WTC11 (cell line): Measurements from ENCODE around the gene CTNNA2. TPM values are rescaled to one million over a fixed set of nuclear protein-coding genes. Genes with fewer than 3 reads are reported as not detected.

ENCODE experiments used
- ATAC-seq: fragments of 200-7000 bp; cut with Tn5 transposase; 2 replicates; pipeline ENCODE4 v1.10.0; 2021; ENCODE audit warnings: mild to moderate bottlenecking, moderate library complexity
- CTCF ChIA-PET: fragments of 300-600 bp; sonication (Branson Sonifier 250); formaldehyde crosslinking; loops from one replicate; lab custom pipeline; 2021; ENCODE audit warnings: antibody characterized with exemption; lab: Charles Lee
- POLR2A ChIA-PET: fragments of 350-600 bp; sonication (Branson Sonifier 250); formaldehyde crosslinking; loops from one replicate; lab custom pipeline; 2021; ENCODE audit warnings: antibody characterized with exemption; lab: Charles Lee
- DNase-seq: peaks from one replicate; pipeline ENCODE4 v3.0.0; 2021; ENCODE audit warnings: low spot score
- H3K27ac Mint-ChIP-seq: 2 replicates; pipeline ENCODE4 v1.8.0; 2021; ENCODE audit warnings: mixed read lengths
- H3K27me3 Mint-ChIP-seq: 2 replicates; pipeline ENCODE4 v1.8.0; 2021; ENCODE audit warnings: low read depth, mild to moderate bottlenecking, moderate library complexity, mixed read lengths
- H3K36me3 Mint-ChIP-seq: 2 replicates; pipeline ENCODE4 v1.8.0; 2021; ENCODE audit warnings: mixed read lengths
- H3K4me1 Mint-ChIP-seq: 2 replicates; pipeline ENCODE4 v1.8.0; 2022; ENCODE audit warnings: mixed read lengths
- H3K4me3 Mint-ChIP-seq: 2 replicates; pipeline ENCODE4 v1.8.0; 2021; ENCODE audit warnings: mild to moderate bottlenecking, moderate library complexity, mixed read lengths
- H3K9me3 Mint-ChIP-seq: 2 replicates; pipeline ENCODE4 v1.8.0; 2021; ENCODE audit warnings: mixed read lengths
- EMX1 ChIP-seq: fragments of 250-450 bp; sonication (Bioruptor Pico); IDR thresholded peaks from 2 replicates; pipeline ENCODE4 v1.8.0; 2021; ENCODE audit warnings: mild to moderate bottlenecking
- FOXJ3 ChIP-seq: sonication (generic); formaldehyde crosslinking; IDR thresholded peaks from 2 replicates; pipeline ENCODE4 v1.9.0; 2021; ENCODE audit warnings: missing genetic modification reagents, mild to moderate bottlenecking, borderline replicate concordance
- HMGA2 ChIP-seq: fragments of 250-450 bp; sonication (Bioruptor Pico); IDR thresholded peaks from 2 replicates; pipeline ENCODE4 v1.4.0; 2021; ENCODE audit warnings: mild to moderate bottlenecking, moderate library complexity
- JUN ChIP-seq: sonication (generic); formaldehyde crosslinking; IDR thresholded peaks from 2 replicates; pipeline ENCODE4 v1.8.0; 2023; ENCODE audit warnings: mild to moderate bottlenecking, missing genetic modification reagents
- NR2C2 ChIP-seq: sonication (generic); formaldehyde crosslinking; IDR thresholded peaks from 2 replicates; pipeline ENCODE4 v1.8.0; 2022; ENCODE audit warnings: mild to moderate bottlenecking, missing genetic modification reagents
- NR3C1 ChIP-seq: sonication (generic); formaldehyde crosslinking; conservative IDR thresholded peaks from 2 replicates; pipeline ENCODE4 v1.8.1; 2023; ENCODE audit warnings: low read depth, mild to moderate bottlenecking, missing genetic modification reagents
- SMAD3 ChIP-seq: sonication (generic); formaldehyde crosslinking; IDR thresholded peaks from 2 replicates; pipeline ENCODE4 v1.8.0; 2022; ENCODE audit warnings: missing genetic modification reagents, mild to moderate bottlenecking, borderline replicate concordance
- TEAD1 ChIP-seq: sonication (generic); formaldehyde crosslinking; IDR thresholded peaks from 2 replicates; pipeline ENCODE4 v1.8.0; 2022; ENCODE audit warnings: mild to moderate bottlenecking, missing genetic modification reagents
- TEAD4 ChIP-seq: sonication (generic); formaldehyde crosslinking; IDR thresholded peaks from 2 replicates; pipeline ENCODE4 v1.8.0; 2022; ENCODE audit warnings: mild to moderate bottlenecking, missing genetic modification reagents
- ZNF232 ChIP-seq: sonication (generic); formaldehyde crosslinking; IDR thresholded peaks from 2 replicates; pipeline ENCODE4 v1.8.0; 2022; ENCODE audit warnings: mild to moderate bottlenecking, missing genetic modification reagents
- ZNF416 ChIP-seq: fragments of 250-450 bp; sonication (Bioruptor Pico); IDR thresholded peaks from 2 replicates; pipeline ENCODE4 v1.9.0; 2021; ENCODE audit warnings: mild to moderate bottlenecking, inconsistent platforms
- total RNA-seq: library from RNA; stranded (reverse); gene quantifications from 3 replicates; pipeline ENCODE4 v1.2.3, GENCODE V29; 2021
- TF ChIP-seq, protein P1 (sequence below): sonication (generic); formaldehyde crosslinking; IDR thresholded peaks from 2 replicates; pipeline ENCODE4 v1.8.1; 2023; ENCODE audit warnings: mild to moderate bottlenecking, missing genetic modification reagents
- TF ChIP-seq, protein P2 (sequence below): sonication (generic); formaldehyde crosslinking; IDR thresholded peaks from 2 replicates; pipeline ENCODE4 v1.8.0; 2022; ENCODE audit warnings: missing genetic modification reagents
- TF ChIP-seq, protein P3 (sequence below): sonication (generic); formaldehyde crosslinking; IDR thresholded peaks from 2 replicates; pipeline ENCODE4 v1.8.1; 2022; ENCODE audit warnings: mild to moderate bottlenecking, moderate library complexity, missing genetic modification reagents
- TF ChIP-seq, protein P4 (sequence below): sonication (generic); formaldehyde crosslinking; IDR thresholded peaks from 2 replicates; pipeline ENCODE4 v1.8.1; 2023; ENCODE audit warnings: mild to moderate bottlenecking, moderate library complexity, missing genetic modification reagents
- TF ChIP-seq, protein P5 (sequence below): sonication (generic); formaldehyde crosslinking; conservative IDR thresholded peaks from 2 replicates; pipeline ENCODE4 v1.8.1; 2023; ENCODE audit warnings: mild to moderate bottlenecking, low read depth, missing genetic modification reagents, moderate library complexity
- TF ChIP-seq, protein P6 (sequence below): sonication (generic); formaldehyde crosslinking; IDR thresholded peaks from 2 replicates; pipeline ENCODE4 v1.8.1; 2023; ENCODE audit warnings: mild to moderate bottlenecking, missing genetic modification reagents, moderate library complexity

CTNNA2 gene
- total RNA-seq, 1 experiment from 2014 or later: 3.8 TPM

DNA sequence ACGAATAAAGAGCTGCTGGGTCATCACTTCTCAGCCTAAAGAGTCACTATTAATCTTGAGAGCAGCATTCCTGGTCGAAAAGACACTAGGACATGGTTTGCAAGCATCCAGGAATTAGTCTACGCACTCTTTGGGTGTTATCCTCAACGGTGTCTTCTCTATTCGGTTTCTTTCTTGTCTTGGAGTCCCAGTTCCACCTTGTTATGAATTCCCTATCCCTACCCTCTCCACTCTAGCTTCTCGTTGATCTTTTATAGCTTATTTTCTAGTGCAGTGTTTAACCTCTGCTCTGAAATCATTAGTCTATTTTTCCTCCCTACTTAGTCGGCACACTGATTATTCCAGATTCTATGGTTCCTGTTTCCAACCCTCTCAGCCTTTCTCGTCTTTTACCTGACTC lies 949.8 kb downstream of the CTNNA2 start (continued):
- TF ChIP-seq, protein P1, sequence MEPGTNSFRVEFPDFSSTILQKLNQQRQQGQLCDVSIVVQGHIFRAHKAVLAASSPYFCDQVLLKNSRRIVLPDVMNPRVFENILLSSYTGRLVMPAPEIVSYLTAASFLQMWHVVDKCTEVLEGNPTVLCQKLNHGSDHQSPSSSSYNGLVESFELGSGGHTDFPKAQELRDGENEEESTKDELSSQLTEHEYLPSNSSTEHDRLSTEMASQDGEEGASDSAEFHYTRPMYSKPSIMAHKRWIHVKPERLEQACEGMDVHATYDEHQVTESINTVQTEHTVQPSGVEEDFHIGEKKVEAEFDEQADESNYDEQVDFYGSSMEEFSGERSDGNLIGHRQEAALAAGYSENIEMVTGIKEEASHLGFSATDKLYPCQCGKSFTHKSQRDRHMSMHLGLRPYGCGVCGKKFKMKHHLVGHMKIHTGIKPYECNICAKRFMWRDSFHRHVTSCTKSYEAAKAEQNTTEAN (CRISPR knock-in tag): no peak

DNA sequence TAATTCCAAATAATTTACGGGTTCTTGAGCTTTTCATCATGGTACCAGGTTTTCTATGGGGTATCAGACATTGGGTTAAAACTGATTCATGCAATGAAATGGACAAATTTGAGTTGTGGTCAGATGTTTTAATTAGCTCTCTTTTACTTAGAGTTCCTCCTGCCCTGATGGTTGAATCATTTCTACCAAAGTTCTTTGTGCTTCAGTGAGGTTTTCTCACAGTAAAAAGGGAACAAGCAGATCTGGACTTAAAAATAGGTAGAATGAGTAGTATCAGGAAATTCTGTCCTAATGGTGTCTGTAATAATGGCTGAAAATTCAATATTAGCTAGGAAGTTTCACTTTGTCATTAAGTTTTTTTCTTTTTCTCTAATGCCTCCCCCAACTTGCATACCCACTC lies 951.4 kb downstream of the CTNNA2 start:
- ChIA-PET CTCF (no interaction called here), POLR2A (no interaction called here)
- peaks cover 68% of the 10 kb centered on the region for H3K4me1 Mint-ChIP-seq
- H3K36me3 Mint-ChIP-seq: peaks cover 3% of the 10 kb centered on the region; the same call in 1 of the 2 replicates
- peaks cover 48% of the 10 kb centered on the region for H3K27me3 Mint-ChIP-seq
- no peak overlapping the region for H3K4me3 Mint-ChIP-seq
- TF ChIP-seq TEAD1 (CRISPR knock-in tag) (no peak), JUN (CRISPR knock-in tag) (no peak), EMX1 (CRISPR knock-in tag) (no peak), NR3C1 (CRISPR knock-in tag) (no peak), SMAD3 (no peak), TEAD4 (CRISPR knock-in tag) (no peak), ZNF232 (CRISPR knock-in tag) (no peak), FOXJ3 (no peak), ZNF416 (CRISPR knock-in tag) (no peak), NR2C2 (no peak), HMGA2 (no peak)
- TF ChIP-seq, protein P2, sequence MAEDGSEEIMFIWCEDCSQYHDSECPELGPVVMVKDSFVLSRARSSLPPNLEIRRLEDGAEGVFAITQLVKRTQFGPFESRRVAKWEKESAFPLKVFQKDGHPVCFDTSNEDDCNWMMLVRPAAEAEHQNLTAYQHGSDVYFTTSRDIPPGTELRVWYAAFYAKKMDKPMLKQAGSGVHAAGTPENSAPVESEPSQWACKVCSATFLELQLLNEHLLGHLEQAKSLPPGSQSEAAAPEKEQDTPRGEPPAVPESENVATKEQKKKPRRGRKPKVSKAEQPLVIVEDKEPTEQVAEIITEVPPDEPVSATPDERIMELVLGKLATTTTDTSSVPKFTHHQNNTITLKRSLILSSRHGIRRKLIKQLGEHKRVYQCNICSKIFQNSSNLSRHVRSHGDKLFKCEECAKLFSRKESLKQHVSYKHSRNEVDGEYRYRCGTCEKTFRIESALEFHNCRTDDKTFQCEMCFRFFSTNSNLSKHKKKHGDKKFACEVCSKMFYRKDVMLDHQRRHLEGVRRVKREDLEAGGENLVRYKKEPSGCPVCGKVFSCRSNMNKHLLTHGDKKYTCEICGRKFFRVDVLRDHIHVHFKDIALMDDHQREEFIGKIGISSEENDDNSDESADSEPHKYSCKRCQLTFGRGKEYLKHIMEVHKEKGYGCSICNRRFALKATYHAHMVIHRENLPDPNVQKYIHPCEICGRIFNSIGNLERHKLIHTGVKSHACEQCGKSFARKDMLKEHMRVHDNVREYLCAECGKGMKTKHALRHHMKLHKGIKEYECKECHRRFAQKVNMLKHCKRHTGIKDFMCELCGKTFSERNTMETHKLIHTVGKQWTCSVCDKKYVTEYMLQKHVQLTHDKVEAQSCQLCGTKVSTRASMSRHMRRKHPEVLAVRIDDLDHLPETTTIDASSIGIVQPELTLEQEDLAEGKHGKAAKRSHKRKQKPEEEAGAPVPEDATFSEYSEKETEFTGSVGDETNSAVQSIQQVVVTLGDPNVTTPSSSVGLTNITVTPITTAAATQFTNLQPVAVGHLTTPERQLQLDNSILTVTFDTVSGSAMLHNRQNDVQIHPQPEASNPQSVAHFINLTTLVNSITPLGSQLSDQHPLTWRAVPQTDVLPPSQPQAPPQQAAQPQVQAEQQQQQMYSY: no peak
- TF ChIP-seq, protein P3, sequence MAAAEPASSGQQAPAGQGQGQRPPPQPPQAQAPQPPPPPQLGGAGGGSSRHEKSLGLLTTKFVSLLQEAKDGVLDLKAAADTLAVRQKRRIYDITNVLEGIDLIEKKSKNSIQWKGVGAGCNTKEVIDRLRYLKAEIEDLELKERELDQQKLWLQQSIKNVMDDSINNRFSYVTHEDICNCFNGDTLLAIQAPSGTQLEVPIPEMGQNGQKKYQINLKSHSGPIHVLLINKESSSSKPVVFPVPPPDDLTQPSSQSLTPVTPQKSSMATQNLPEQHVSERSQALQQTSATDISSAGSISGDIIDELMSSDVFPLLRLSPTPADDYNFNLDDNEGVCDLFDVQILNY (CRISPR knock-in tag): no peak
- TF ChIP-seq, protein P4, sequence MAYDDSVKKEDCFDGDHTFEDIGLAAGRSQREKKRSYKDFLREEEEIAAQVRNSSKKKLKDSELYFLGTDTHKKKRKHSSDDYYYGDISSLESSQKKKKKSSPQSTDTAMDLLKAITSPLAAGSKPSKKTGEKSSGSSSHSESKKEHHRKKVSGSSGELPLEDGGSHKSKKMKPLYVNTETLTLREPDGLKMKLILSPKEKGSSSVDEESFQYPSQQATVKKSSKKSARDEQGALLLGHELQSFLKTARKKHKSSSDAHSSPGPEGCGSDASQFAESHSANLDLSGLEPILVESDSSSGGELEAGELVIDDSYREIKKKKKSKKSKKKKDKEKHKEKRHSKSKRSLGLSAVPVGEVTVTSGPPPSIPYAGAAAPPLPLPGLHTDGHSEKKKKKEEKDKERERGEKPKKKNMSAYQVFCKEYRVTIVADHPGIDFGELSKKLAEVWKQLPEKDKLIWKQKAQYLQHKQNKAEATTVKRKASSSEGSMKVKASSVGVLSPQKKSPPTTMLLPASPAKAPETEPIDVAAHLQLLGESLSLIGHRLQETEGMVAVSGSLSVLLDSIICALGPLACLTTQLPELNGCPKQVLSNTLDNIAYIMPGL (CRISPR knock-in tag): no peak
- TF ChIP-seq, protein P5, sequence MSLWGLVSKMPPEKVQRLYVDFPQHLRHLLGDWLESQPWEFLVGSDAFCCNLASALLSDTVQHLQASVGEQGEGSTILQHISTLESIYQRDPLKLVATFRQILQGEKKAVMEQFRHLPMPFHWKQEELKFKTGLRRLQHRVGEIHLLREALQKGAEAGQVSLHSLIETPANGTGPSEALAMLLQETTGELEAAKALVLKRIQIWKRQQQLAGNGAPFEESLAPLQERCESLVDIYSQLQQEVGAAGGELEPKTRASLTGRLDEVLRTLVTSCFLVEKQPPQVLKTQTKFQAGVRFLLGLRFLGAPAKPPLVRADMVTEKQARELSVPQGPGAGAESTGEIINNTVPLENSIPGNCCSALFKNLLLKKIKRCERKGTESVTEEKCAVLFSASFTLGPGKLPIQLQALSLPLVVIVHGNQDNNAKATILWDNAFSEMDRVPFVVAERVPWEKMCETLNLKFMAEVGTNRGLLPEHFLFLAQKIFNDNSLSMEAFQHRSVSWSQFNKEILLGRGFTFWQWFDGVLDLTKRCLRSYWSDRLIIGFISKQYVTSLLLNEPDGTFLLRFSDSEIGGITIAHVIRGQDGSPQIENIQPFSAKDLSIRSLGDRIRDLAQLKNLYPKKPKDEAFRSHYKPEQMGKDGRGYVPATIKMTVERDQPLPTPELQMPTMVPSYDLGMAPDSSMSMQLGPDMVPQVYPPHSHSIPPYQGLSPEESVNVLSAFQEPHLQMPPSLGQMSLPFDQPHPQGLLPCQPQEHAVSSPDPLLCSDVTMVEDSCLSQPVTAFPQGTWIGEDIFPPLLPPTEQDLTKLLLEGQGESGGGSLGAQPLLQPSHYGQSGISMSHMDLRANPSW (CRISPR knock-in tag): no peak
- TF ChIP-seq, protein P6, sequence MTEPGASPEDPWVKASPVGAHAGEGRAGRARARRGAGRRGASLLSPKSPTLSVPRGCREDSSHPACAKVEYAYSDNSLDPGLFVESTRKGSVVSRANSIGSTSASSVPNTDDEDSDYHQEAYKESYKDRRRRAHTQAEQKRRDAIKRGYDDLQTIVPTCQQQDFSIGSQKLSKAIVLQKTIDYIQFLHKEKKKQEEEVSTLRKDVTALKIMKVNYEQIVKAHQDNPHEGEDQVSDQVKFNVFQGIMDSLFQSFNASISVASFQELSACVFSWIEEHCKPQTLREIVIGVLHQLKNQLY (CRISPR knock-in tag): no peak
- DNase-seq (no peak), ATAC-seq (no peak)
- peaks cover 3% of the 10 kb centered on the region; the same call in 1 of the 2 replicates for H3K9me3 Mint-ChIP-seq
- H3K27ac Mint-ChIP-seq: no peak overlapping the region
